HG02981 (cell line): ENCODE measurements around the gene ZNF440.
"Not testable (repeated sequence)": the region's sequence is repeated elsewhere in the genome, so short reads cannot be mapped to it uniquely, and the experiment has no call there.

Experiments
- ATAC-seq: cut with Tn5 transposase; IDR thresholded peaks from one replicate; pipeline ENCODE4 v1.9.1; 2021; ENCODE audit warnings: mild to moderate bottlenecking, moderate library complexity; ENCODE audit not compliant: unreplicated experiment

The ZNF440 gene

GRCh38 chr19:11828957-11829876, 15.1 kb downstream of the ZNF440 start:
- not testable (repeated sequence) for ATAC-seq

- ATAC-seq, result no peak
Measured at GRCh38 chr19:11832253-11832912, 18.3 kb downstream of the ZNF440 start.

- ATAC-seq, result no peak
Measured at GRCh38 chr19:11833541-11833940, 19.5 kb downstream of the ZNF440 start.

- not testable (repeated sequence) for ATAC-seq
Measured at GRCh38 chr19:11835626-11836066, 21.6 kb downstream of the ZNF440 start.

- ATAC-seq, result no peak
Measured at GRCh38 chr19:11843722-11844121, 29.6 kb downstream of the ZNF440 start.

- not testable (repeated sequence) for ATAC-seq
Measured at GRCh38 chr19:11847615-11848014, 33.5 kb downstream of the ZNF440 start.

- ATAC-seq, result peak; percentile 10
Measured at GRCh38 chr19:11848200-11848593, 34.1 kb downstream of the ZNF440 start.

GRCh38 chr19:11848594-11849469, 34.8 kb downstream of the ZNF440 start, which contains the start of gene ZNF439:
Gene ZNF439 (plus strand): TSS chr19:11848726. CDS start chr19:11848868, 142 bp downstream.
- ATAC-seq, result peak; percentile 92

- ATAC-seq, result not testable (repeated sequence)
Measured at GRCh38 chr19:11850289-11850688, 36.2 kb downstream of the ZNF440 start.

GRCh38 chr19:11853358-11853757, 39.3 kb downstream of the ZNF440 start:
- no peak for ATAC-seq

- no peak for ATAC-seq
Measured at GRCh38 chr19:11856596-11857250, 42.6 kb downstream of the ZNF440 start.

GRCh38 chr19:11860721-11861120, 46.6 kb downstream of the ZNF440 start:
- no peak for ATAC-seq

GRCh38 chr19:11861301-11861700, 47.2 kb downstream of the ZNF440 start:
- no peak for ATAC-seq

GRCh38 chr19:11867766-11868165, 53.7 kb downstream of the ZNF440 start:
- ATAC-seq, result not testable (repeated sequence)

GRCh38 chr19:11868188-11868587, 54.1 kb downstream of the ZNF440 start:
- no peak for ATAC-seq

GRCh38 chr19:11872624-11873023, 58.6 kb downstream of the ZNF440 start:
- ATAC-seq, result no peak

GRCh38 chr19:11873762-11874161, 59.7 kb downstream of the ZNF440 start:
- ATAC-seq, result no peak

GRCh38 chr19:11879687-11880266, 65.7 kb downstream of the ZNF440 start:
- ATAC-seq, result not testable (repeated sequence)

- ATAC-seq, result no peak
Measured at GRCh38 chr19:11880598-11880997, 66.5 kb downstream of the ZNF440 start.
